Measurements from ENCODE around the gene OMP.
A peak's percentile ranks its signal among the peaks of the same experiment; 100 is the strongest.
"Not testable (repeated sequence)": the region's sequence is repeated elsewhere in the genome, so short reads cannot be mapped to it uniquely, and the experiment has no call there.

Gene OMP, protein sequence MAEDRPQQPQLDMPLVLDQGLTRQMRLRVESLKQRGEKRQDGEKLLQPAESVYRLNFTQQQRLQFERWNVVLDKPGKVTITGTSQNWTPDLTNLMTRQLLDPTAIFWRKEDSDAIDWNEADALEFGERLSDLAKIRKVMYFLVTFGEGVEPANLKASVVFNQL

DNA sequence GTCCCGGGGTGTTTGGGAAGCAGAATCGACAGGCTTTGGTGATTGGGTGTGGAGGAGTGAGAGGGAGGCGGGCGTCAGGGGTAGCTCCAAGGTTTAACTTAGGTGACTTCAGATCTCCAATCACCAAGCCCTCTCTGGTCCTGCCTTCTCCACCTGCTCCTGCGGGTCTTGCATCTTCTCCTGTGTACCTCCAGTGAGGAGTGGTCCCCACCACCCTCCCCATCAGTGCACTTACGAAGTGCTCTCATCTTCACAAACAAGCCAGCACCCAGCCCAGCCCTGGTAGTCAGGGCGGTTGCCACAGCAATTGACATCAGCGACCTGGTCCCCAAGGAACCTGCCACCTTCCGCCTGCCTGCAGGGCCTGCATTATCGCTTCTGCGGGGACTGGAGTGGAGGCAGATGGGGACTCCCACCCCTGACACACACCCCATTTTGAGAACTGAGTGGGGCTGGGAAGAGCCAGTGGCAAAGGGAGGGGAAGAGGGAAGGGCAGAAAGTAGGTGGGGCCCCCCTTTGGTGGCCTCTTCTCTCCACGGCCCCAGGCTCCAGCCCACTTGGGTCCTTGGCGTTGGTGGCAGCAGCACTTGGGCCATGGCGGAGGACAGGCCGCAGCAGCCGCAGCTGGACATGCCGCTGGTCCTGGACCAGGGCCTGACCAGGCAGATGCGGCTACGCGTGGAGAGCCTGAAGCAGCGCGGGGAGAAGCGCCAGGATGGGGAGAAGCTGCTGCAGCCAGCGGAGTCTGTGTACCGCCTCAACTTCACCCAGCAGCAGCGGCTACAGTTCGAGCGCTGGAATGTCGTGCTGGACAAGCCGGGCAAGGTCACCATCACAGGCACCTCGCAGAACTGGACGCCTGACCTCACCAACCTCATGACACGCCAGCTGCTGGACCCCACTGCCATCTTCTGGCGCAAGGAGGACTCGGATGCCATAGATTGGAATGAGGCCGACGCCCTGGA, at the start of gene OMP:
OMP (plus strand) TSS at position 595 of the 965 bp plus-strand sequence; CDS start at position 595, 0 bp downstream.
- DNase-seq, result no peak

DNA sequence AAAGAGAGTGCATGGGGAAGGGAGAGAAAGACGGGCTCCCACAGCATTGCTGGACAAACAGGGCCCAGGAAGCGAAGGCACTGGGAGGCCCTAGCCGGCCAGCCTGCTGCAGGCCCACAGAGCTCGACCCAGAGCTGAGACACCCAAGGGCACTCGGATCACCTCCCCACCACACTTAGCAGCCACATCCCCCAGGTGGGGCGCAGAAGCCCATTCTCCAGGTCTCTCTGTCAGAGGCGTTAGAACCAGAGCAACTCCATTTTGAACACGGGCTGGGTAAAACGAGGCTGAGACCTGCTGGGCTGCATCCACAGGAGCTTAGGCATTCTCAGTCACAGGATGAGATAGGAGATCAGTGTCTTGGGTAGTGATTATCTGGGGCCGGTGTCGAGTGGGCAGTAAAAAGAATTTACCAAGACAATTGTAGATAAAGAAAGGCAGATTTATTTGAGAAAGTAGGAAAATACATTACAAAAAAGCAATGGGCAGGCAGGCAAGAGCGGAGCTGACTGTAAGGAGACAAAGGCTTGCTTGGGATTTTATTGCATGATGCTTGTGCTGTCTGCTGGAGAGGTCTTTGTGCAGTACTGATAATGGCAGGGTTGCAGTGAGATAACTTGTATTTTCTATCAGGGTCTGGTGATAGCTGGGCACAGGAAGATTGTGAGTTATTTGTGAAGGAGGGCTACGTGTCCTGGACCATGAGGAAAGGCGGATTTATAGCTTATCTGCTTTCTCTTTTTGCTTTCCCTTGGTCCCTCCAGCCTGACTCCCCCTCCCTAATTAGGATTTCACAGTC, 49.2 kb upstream of the OMP start:
- DNase-seq, result no peak

DNA sequence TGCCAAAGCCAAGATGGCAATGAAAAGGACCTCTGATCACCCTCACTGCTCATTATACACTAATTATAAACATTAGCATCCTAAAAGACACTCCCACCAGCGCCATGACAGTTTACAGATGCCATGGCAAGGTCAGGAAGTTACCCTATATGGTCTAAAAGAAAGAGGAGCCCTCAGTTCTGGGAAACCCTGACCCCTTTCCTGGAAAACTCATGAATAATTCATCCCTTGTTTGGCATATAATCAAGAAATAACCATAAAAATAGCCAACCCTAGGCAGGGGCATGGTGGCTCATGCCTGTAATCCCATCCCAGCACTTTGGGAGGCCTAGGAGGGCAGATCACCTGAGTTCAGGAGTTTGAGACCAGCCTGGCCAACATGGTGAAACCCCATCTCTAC, 48.6 kb upstream of the OMP start:
- DNase-seq, result no peak

- DNase-seq, result no peak
Measured at GRCh38 chr11:77055101-77055561, 47.5 kb upstream of the OMP start.

DNA sequence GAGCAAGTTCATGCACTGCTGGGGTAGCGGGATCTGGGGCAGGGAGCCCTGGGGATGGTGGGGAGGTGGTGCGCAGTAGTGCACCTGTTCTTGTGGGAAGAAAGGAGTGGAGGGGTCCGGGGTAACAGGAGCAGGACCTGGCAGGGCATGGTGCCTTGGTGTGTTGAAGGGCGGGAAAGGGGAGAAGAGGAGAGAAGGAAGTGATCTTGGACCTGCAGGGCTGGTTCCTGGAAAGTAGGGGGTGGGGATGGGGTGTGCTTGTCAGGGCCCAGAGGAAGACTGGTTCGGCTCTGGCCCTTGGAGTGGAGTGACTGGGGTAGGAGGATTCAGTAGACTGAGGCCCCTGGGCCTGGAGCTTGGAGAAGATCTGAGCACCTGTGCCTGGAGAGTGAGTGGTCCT, 46.7 kb upstream of the OMP start:
- DNase-seq, result no peak

DNA sequence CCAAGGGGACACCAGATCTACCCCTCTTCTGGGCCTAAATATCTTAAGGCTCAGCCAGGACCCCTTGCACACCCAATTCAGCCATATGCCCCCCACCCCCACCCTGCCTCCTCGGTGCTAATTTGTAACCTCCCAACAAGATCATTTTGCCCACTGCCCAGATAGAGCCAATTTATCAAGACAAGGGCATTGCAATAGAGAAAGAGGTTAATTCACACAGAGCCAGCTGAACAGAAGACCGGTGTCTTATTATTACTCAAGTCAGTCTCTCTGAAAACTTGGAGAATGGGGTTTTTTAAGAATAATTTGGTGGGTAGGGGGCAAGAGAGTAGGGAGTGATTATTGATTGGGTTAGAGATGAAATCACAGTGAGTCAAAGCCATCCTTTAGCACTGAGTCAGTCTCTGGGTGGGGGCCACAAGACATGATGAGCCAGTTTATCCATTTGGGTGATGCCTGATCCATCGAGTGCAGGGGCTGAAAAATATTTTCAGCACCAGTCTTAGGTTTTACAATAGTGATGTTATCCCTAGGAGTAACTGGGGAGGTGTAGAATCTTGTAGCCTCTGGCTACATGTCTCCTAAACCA, 45.7 kb upstream of the OMP start:
- no peak for DNase-seq

GRCh38 chr11:77057938-77058474, 44.6 kb upstream of the OMP start:
- no peak for DNase-seq

- DNase-seq, result no peak
Measured at GRCh38 chr11:77058900-77059299, 43.7 kb upstream of the OMP start.

GRCh38 chr11:77059806-77060205, 42.8 kb upstream of the OMP start:
- DNase-seq, result no peak

- no peak for DNase-seq
Measured at GRCh38 chr11:77060234-77060633, 42.4 kb upstream of the OMP start.

DNA sequence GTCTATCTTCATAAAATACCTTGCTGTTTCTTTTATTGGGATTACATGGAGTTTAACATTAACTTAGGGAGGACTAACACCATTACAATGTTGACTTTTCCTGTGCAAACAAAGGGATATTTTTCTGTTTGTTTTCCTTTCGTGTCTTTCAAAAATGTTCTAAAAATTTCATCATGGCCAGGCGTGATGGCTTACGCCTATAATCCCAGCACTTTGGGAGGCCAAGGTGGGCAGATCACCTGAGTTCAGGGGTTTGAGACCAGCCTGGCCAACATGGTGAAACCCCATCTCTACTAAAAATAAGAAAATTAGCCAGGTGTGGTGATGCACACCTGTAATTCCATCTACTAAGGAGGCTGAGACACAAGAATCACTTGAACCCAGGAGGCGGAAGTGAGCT, 41.4 kb upstream of the OMP start:
- not testable (repeated sequence) for DNase-seq

DNA sequence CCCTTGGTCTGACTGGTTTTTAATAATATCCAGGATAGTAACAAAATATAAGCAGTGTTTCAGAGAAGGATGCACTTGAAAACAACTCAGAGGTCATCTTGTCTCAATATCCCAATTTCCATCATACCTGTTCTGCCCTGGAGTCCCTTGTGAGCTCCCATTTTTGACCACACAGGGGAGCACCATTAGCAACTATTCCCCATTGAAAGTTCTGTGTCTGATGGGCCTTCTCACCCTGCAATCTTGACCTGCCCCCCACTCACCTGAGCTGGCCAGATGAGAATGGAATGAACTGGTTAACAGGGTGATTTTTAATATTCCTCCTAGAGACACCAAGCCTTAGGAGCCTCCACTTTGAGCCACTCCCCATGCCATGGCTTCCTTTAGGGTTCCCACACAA, 39.7 kb upstream of the OMP start:
- DNase-seq, result no peak

DNA sequence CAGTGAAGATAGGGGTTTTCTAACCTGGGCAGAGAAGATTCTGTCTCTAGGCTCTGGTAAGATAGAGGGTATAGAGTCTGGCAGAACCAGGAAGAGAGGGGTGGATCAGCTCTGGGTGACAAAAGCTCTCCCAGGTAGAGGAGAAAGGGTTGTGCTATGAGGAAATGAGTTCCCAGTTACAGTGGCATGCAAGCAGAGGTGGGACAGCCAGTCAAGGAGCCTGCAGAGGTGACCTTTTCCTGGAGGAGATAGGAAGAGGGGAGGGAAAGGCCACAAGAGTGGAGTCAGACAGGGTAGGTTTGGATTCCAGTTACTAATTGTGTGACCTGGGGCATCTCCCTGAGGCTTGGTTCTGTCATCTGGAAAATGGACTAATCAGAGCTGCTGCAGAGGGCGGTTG, 39.2 kb upstream of the OMP start:
- DNase-seq, result no peak

- no peak for DNase-seq
Measured at GRCh38 chr11:77063861-77064260, 38.8 kb upstream of the OMP start.

GRCh38 chr11:77064648-77065217, 37.9 kb upstream of the OMP start:
- no peak for DNase-seq

DNA sequence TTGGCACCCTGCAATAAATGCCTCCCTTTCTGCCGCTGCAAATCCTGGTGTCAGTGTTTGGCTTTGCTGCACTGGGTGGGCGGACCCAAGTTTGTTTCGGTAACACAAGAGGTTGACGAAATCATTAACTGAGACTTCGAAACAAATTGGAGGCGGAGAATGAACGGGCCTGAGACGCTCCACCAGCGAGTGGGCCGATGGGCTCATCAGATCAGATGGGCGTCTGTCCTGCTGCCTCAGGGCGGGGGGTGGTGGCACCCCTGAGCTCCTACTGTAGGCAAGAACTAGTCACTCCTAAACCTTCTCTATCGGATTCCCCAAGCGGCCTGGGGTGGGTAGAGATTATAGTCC, 36.8 kb upstream of the OMP start:
- DNase-seq, result no peak

DNA sequence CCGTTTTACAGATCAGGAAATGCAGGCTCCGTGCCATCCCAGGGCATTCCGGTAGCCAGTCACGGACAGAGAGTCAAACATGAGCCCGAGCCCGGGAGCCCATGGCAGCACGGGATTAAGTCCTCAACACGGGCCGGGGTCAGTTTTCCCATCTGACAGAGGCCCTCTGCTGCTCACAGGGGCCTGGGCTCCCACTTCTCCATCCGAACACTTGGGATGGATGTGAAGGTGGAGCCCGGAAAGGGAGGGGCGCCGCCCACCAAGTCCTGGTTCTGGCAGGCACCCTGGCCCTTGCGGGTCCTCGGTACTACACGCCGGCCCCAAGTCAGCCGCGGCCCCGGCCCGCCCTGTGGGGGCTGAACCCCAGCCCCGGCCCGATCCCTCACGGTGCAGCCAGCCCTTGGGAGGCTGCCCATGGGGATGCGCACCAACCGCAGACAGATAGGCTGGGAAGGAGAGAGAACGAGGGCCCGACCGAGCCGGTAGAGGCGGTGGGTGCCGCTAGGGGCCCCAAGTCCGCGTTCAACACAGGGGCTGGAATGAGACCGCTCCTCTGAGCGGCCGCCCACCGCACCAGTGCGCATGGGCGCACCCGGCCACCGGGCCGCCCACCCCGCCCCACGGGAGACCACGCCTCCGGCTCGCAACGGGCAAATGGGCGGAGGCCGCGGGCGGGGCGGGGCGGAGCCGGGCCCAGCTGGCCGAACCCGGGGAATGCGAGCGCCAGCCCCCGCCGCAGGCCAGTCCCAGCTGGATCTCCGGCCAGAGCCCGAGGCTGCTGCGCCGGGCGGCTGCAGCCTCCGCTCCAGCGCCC, 36.2 kb upstream of the OMP start, which contains the start of gene CAPN5:
CAPN5 (plus strand) TSS at position 743 of the 814 bp plus-strand sequence. CDS start 17,916 bp downstream, outside the sequence.
- DNase-seq, result peak; percentile 75 to 76

- DNase-seq, result no peak
Measured at GRCh38 chr11:77067861-77068443, 34.7 kb upstream of the OMP start.

DNA sequence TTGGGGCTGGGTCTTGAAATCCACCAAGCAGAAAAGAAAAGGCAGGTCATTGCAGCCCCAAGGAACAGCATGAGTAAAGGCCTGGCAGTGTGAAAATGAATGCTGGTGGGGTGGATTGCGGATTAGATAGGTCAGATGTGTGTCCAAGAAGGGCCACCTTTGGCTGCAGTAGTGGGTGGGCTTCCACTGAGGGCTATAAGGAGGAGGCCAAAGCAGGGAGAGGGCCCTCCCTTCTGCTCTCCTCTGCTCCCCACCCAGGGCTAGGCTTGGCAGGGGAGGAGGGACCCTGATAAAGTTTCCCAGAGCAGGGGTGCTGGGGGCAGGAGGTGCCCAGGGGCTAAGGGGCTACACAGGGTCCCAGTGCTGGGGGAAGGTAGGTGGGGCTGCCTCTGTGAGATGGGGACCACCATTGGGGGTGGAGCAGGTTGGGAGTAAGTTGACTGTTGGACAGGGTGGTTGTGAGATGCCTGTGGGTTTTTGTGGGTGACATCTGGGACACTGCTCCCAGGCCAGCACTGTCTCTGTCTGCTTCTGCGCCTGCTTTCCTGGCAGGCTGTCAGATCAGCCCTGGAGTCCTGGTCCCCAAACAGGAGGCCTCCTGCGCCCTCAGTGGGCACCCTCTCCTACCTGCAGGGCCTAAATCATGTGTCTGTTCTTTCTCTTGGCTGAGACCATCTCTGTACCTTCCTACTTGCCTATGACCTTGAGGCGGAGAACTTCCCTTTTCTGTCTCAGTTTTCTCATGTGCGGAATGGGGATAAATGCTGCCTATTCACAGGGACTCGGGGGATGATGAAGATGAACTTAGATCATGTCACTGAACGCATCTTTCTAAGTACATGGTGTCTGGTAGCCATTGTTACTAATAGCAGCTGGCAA, 33.9 kb upstream of the OMP start:
- no peak for DNase-seq
